Stimulated activated CD4-positive, alpha-beta T cell treated with anti-CD3 and anti-CD28 coated beads, Interleukin-1b, Interleukin-23, amount 100 ng/mL, for 4 hours (primary cell): ENCODE results near the gene ARHGAP33.
"Not testable (repeated sequence)": the region's sequence is repeated elsewhere in the genome, so short reads cannot be mapped to it uniquely, and the experiment has no call there.

Experiments used
- DNase-seq, 2 donors: peaks; one replicate each; pipeline ENCODE4 v3.0.0-alpha.2; 2020; ENCODE audit warnings: low read depth in 2 of 2

The ARHGAP33 gene

GRCh38 chr19:35792312-35792711 is 16.9 kb downstream of the ARHGAP33 start:
- no peak for DNase-seq

GRCh38 chr19:35792888-35793287 is 17.5 kb downstream of the ARHGAP33 start:
- no peak for DNase-seq

- DNase-seq = no peak
Observed at GRCh38 chr19:35793381-35794165, 18.2 kb downstream of the ARHGAP33 start.

- not testable (repeated sequence) for DNase-seq
Observed at GRCh38 chr19:35795564-35795963, 20.2 kb downstream of the ARHGAP33 start.

GRCh38 chr19:35796645-35797542 is 21.5 kb downstream of the ARHGAP33 start:
- no peak for DNase-seq

- DNase-seq = no peak
Observed at GRCh38 chr19:35797663-35798062, 22.3 kb downstream of the ARHGAP33 start.

- no peak for DNase-seq
Observed at GRCh38 chr19:35801828-35802227, 26.5 kb downstream of the ARHGAP33 start.

- DNase-seq = no peak
Observed at GRCh38 chr19:35805526-35806102, 30.2 kb downstream of the ARHGAP33 start.

- no peak for DNase-seq
Observed at GRCh38 chr19:35806597-35806996, 31.2 kb downstream of the ARHGAP33 start.

- DNase-seq = no peak
Observed at GRCh38 chr19:35807633-35808032, 32.3 kb downstream of the ARHGAP33 start.

- no peak for DNase-seq
Observed at GRCh38 chr19:35811317-35812219, 36.2 kb downstream of the ARHGAP33 start.

- DNase-seq = no peak
Observed at GRCh38 chr19:35812220-35813042, 37.1 kb downstream of the ARHGAP33 start, which contains the start of gene PRODH2. Gene PRODH2, minus strand, starts transcription at chr19:35812845. Its CDS starts 40 bp downstream, at chr19:35812805.

- no peak for DNase-seq
Observed at GRCh38 chr19:35813043-35813890, 37.9 kb downstream of the ARHGAP33 start.

GRCh38 chr19:35816262-35816661 is 40.9 kb downstream of the ARHGAP33 start:
- no peak for DNase-seq

GRCh38 chr19:35816846-35817245 is 41.5 kb downstream of the ARHGAP33 start:
- DNase-seq = no peak

GRCh38 chr19:35818445-35818844 is 43.1 kb downstream of the ARHGAP33 start:
- no peak for DNase-seq

- DNase-seq = no peak
Observed at GRCh38 chr19:35822579-35822978, 47.2 kb downstream of the ARHGAP33 start.

GRCh38 chr19:35824150-35824549 is 48.8 kb downstream of the ARHGAP33 start:
- DNase-seq = no peak

GRCh38 chr19:35828692-35829301 is 53.4 kb downstream of the ARHGAP33 start:
- peak in 1 of 2 donors; percentile 43 for DNase-seq
